Vein endothelial cell (primary cell): ENCODE measurements around the gene RAB27B. TPM values are rescaled to one million over a fixed set of nuclear protein-coding genes. Genes with fewer than 3 reads are reported as not detected.

Experiments used
- total RNA-seq: library from RNA; depleted of rRNA; stranded (reverse); fragments of >200 nt; gene quantifications from 2 replicates; pipeline ENCODE4 v1.2.3, GENCODE V29; 2012

RAB27B gene
- under 0.01 and 0.10 TPM in 2 replicates for total RNA-seq

GRCh38 chr18:54828281-54828881 lies at the start of gene RAB27B:
TSS of gene RAB27B (plus strand) at chr18:54828477. CDS start at chr18:54877586, 49,109 bp downstream.

Other genes starting within 250 kb of the RAB27B start
- gene DYNAP, start 237.2 kb upstream of the RAB27B start, total RNA-seq: not detected in 2 replicates
- gene CCDC68, start 131.0 kb downstream of the RAB27B start, total RNA-seq: 1.6 and 2.3 TPM in 2 replicates